HL-60/S4 (cell line): ENCODE results near the gene SLC26A2.
"Not testable (repeated sequence)": the region's sequence is repeated elsewhere in the genome, so short reads cannot be mapped to it uniquely, and the experiment has no call there.

Source experiments
- in situ Hi-C: fragments of 300-500 bp; cut with MboI; formaldehyde crosslinking; loops from 2 replicates; pipeline ENCODE4 v1.14.3; 2022; ENCODE audit warnings: low sequenced_read_pairs

The SLC26A2 gene

DNA sequence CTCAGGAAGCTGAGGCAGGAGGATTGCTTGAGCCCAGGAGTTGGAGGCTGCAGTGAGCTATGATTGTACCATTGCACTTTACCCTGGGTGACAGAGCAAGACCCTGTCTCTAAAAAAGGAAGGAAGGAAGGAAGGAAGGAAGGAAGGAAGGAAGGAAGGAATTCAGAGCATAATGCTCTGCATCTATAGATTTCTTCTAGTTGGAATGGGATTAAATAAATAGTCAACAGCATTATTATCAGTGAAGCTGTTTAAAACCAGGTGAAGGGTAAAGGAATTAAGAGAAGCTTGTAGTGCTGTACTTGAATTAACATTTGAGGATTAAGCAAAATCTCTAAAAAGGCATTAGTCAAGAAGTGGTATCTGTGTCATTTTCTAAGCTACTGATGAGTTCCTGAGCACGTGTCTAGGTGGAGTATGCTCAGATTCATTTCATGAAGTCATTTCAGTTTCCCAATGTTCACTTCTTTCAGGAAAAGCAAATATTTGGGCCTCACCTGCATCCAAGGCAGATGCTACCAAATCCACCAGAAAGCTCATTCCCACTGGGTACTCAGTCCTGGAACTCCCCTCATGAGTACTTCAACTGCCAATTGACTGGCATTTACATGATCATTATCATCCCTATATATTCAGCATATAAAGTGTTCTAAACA is 24.4 kb upstream of the SLC26A2 start:
- in situ Hi-C loops, result no loop called here

DNA sequence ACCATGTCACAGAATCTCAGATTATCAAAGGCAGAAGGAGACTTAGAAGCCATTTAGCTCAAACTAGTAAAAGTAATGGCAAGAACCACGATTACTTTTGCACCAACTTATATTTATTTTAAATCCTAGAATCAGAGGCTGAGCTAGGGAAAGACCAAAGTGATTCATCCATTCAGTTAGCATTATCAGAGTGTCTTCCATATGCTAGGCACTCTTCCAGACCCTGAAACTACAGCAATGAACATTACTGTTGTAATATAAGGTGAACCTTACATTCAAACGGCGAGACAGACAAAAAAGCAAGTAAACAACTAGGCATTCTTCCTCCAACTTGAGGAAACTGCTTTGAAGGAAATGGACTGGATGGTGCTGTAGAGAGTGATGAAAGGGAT is 23.9 kb upstream of the SLC26A2 start:
- in situ Hi-C loops, result no loop called here

DNA sequence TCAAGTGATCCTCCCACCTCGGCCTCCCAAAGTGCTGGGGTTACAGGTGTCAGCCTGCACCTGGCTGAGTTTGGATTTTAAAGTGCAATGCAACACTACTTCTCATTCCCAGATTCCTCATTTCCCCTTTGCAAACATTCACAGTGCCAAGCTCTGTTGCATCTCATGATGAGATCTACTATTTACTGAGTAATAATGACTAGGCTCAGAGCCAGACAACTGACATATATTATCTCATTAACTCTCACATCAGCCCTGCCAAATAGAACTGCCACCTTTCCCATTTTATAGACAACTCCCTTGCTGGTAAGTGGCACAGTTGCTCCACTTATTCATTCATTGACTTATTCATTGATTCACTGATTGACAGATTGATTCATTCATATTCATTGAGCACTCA is 22.9 kb upstream of the SLC26A2 start:
- in situ Hi-C loops, result no loop called here

DNA sequence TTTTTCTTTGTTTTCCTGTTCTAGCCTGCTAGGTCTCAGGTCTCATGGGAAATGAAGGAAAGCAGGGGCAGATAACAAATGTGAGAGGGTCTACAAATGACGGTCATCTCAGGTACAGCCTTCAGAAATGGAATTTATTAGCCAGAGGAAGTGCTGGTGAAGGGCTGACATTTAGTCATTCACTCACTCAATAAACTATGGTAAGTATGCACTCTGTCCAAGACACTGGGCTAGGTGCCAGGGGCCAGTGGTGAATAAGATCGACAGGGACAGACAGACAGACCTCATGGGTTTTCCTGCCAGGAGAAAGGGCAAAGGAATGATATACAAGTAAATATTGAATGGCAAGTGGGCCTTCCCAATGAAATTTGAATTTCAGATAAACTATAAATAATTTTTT is 22.3 kb upstream of the SLC26A2 start:
- in situ Hi-C loops, result no loop called here

DNA sequence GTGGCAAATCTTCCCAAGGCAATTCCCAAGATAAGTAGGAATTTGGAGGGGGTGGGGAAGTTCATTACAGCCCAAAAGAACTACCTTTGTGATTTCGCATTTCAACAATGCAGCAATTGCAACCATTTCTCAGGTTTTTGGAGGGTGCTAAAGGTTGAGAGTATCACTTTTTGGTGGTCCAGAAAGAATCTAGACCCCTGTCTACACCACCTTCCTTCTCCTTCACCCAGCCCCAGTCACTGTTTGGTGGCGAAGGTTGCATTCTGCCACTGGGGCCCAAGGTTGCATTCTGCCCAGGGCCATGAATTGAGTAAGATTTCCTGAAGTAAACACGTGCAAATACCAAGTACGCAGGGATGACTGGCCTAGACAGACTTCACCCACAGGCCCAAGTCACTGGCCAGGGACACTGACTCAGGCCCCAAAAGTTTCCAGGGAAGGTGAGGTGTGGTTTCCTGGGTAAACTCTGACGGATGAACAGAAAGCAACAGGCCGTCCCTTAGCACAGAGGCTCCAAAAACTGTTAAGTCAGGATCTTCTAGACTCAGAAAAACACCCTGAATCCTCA is 21.7 kb upstream of the SLC26A2 start:
- in situ Hi-C loops, result no loop called here

DNA sequence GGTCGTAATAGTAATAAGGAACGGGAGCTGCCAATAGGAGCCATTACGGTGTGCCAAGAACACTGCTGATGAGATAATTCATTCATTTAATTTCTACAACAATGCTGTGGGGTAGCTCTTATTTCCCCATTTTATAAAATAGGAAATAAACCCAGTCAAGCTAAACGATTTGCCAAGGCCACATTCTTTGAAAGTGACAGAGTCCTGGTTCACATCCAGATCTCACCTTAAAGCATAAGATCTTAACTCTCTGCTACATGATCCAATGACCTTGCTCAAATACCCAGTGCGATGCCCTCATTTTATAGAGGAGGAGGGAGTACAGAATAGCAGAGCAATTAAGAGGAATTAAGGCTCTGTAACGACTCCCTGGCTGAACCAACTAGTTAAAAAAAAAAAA is 21.0 kb upstream of the SLC26A2 start:
- in situ Hi-C loops, result no loop called here

DNA sequence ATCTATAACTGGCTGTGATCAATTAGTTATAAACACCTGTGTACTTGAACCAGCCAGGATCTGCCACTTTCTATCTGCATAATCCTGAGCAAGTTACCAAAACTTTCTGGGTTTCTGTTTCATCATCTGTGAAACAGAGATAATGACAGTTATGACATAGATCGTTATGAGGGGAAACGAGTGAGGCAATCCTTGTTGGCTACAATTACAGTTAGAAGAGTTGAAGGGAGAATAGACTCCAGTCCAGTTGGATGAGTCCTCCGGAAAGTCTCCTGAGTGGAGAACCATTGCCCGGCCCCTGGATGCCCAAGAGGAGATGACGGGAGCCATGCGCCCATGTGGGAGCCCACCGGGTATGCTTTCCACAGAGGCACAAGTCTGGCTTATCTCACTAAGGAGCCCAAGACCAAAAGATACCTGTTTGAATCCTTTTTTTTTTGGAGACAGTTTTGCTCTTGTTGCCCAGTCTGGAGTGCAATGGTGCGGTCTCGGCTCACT is 20.4 kb upstream of the SLC26A2 start:
- in situ Hi-C loops, result no loop called here

DNA sequence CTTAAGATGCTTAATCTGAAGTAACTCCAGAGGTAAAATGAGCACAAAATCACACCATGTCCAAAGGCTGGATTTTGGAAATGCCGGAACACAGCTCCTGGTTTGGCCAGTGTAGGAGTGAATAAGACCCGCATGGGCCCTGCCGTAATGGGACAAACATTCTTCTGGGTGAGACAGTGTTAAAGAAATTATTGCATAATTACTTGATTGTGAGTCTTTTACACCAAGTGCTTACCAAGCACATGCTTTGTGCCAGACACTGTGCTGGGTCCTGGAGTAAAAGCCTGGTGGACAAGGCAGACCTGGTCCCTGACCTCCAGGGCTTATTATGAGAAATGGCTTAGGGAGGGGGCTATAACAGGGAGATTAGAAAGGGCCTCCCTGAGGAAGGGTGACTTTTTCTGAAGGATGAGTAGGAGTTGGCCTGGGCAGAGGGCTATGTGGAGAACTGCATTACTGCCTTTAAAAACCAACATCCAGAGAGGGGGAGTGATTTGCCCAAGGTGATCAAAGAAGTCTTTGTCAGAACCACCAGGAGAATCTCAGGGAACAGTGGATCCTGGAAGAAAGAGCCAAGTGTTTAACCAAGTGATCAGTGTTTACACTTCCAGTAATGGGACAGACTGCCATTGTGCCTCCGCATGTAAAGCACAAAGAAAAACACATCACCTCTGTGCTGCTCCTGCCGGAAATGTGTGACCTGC is 19.5 kb upstream of the SLC26A2 start:
- in situ Hi-C loops, result no loop called here

DNA sequence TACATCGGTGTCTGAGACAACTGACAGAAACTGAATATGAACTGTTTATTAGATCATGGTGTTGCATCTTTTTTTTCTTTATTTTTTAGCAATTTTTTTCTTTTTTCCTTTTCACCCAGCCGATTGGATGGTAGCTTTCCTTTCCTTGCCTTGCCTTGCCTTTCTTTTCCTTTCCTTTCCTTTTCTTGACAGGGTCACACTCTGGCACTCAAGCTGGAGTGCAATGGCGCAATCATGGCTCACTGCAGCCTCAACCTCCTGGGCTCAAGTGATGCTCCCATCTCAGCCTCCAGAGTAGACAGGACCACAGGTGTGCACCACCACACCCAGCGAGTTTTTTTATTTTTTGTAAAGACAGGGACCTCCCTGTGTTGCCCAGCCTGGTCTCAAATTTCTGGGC is 18.8 kb upstream of the SLC26A2 start:
- in situ Hi-C loops, result no loop called here

DNA sequence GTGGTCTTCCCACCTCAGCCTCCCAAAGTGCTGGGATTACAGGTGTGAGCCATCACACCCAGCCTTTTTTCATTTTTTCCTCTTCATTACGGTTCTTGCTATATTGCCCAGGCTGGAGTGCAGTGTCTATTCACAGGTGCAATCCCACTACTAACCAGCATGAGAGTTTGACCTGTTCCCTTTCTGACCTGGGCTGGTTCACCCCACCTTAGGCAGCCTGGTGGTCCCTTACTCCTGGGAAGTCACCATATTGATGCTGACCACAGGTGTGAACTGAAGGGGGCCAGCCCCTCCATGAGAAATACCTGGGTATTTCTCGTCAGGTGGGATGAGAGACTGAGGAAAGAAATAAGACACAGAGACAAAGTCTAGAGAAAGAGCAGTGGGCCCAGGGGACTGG is 18.4 kb upstream of the SLC26A2 start:
- in situ Hi-C loops, result no loop called here

DNA sequence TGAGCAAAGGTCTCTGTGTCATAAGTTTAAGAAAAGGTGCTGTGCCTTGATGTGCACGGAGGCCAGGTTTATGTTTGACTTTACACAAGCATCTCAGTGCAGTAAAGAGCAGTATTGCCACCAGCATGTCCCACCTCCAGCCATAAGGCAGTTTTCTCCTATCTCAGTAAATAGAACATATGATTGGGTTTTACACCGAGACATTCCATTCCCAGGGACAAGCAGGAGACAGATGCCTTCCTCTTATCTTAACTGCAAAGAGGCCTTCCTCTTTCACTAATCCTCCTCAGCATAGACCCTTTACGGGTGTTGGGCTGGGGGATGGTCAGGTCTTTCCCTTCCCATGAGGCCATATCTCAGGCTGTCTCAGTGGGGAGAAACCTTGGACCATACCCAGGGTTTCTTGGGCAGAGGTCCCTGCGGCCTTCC is 17.8 kb upstream of the SLC26A2 start:
- in situ Hi-C loops, result not testable (repeated sequence)

DNA sequence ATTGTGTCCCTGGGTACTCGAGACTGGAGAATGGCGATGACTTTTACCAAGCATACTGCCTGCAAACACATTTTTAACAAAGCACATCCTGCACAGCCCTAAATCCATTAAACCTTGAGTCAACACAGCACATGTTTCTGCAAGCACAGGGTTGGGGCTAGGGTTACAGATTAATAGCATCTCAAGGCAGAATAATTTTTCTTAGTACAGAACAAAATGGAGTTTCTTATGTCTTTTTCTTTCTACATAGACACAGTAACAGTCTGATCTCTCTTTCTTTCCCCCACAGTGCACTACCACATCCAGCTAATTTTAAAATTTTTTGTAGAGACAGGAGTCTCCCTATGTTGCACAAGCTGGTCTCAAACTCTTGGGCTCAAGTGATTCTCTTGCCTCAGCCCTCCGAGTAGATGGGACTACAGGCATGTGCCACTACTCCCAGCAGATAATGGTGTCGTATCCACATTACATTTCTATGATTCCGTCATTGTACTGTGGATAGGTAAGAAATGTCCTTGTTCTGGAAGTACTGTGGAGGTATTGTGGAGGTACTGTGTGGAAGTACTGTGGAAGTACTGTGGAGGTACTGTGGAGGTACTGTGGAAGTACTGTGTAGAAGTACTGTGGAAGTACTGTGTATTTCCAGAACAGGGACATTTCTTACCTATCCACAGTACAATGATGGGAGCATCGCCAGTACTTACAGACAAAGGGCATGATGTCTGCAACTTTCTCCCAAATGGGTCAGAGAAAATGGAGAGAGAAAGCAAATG is 17.2 kb upstream of the SLC26A2 start:
- in situ Hi-C loops, result not testable (repeated sequence)

DNA sequence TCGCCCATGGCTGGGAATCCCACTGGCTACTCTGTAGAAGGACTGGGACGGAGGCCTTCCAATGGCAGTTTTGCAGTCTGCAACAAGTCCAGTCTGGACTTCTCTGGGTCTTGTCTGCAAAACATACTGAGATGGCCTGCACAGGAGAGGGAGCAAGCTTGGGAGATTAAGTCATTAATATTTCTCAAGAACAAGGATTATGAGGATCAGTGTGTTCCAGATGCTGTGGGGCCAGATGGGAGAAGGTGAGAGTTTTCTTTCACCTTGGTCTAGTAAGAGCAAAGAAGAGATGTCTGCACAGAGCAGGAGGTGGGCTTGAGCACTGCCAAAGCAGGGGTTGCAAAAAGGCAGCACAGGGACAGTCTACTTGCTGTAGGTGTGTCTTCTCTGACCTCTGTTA is 15.9 kb upstream of the SLC26A2 start, which contains the start of gene PDE6A:
Gene PDE6A, minus strand, starts transcription at position 128 of the 400 bp plus-strand sequence. Its CDS starts 120 bp downstream, at position 8.
- in situ Hi-C loops, result no loop called here

DNA sequence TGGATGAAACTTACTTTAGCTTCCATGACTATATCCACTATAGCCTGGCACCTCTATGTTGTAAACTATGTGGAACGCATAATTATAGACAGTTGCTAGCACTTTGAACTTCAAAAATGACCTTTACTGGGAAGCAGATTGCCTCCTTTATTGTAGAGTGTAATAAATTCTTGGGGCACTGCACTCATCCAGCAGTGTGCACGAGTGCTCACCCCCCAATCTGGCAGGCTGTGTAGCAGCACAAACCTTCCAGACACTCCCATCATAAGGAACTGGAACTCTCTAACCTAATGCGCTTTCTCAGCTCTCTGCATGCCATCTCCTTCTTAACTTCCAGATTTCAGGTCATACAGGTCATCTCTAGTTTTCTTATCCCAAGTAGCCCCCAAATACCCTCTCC is 14.4 kb upstream of the SLC26A2 start:
- in situ Hi-C loops, result no loop called here

DNA sequence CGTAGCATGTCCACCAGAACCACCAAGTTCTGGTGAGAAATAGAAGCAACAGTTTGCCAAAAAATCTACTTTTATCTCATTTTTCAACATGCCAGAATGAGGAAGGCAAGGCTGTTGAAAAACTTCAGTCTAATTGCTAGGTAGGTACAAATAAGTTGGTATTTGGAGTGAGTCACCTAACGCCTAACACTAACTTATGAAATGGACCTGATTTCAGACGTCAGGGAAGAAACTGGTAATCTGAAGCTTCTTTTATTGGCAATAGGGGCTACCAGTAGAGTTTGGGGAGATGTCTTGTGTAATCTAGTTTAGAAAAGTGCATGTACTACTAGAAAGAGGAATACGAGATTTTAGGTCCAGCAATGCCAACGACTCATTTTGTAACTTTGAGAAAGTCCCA is 11.6 kb upstream of the SLC26A2 start:
- in situ Hi-C loops, result no loop called here

DNA sequence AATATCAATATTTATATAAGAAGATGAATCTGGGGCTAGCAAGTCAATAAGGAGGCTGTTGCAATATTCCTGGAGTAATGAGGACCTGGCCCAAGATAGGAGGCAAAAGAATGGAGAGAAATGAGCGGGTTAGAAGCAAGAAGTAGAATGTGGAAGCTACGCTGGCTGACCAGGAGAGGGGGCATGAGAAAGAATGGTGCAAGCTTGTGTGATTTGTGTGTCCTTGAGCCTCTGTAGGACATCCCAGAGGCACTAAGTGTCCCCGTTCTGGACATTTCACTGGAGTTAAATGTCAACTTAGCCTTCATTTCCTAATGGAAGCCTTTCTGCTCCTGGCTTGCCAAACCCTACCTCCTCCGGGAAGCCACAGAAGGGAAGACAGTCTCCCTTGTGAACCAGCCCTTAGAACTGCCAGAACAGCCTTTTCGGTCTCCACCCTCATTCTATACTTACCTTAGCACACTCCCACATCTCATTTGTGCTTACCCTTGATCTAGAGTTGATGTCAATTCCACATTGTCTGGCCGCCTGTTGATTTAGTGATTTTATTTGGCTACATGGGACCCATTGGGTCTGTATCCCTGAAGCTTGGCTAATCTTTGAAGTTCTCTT is 9.3 kb upstream of the SLC26A2 start:
- in situ Hi-C loops, result no loop called here

DNA sequence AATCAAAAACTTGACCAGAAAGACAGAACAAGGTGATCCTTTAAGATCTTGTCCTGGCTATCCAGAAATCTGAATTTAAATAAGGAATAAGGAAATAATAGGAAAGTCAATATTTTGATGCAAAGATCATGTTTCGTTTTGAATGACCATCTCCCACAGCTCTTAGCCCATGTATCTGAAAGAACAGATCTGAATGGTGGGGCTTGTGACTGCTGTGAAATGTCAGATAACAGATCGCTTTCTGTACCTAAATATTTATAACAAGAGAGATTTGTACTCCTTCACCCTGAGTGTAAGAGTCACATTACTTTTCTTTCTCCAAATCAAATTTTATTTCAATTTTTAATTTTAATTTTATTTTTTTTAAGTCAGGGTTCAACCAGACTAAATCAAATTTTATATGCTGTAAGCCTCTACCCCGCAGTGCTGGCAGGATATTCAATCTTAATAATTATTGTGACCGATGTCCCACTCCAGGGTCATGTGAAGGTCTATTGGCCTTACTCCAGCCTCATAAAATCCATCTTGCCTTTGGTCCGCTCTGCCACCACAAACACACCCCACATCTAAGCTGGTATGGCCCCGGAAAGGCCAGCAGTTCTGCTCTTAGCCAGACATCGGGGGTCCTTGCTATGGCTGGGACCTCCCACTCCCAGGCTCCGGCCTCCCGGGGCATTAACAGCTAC is 7.0 kb upstream of the SLC26A2 start:
- in situ Hi-C loops, result no loop called here

DNA sequence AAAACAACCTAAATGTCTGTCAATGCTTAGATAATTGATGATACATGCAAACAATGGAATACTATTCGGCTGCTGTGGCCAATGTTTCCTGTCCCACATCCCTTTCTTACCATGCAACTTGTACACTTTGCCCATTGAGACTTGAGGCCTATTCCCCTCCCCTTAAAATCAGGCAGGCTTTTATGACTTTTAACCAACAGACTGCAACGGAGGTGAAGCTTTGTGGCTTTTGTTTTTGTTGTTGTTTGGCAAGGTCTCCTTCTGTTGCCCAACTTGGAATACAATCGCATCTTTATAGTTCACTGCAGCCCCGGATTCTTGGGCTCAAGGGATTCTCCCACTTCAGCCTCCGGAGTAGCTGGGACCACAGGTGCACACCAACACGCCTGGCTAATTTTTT is 5.8 kb upstream of the SLC26A2 start:
- in situ Hi-C loops, result no loop called here

DNA sequence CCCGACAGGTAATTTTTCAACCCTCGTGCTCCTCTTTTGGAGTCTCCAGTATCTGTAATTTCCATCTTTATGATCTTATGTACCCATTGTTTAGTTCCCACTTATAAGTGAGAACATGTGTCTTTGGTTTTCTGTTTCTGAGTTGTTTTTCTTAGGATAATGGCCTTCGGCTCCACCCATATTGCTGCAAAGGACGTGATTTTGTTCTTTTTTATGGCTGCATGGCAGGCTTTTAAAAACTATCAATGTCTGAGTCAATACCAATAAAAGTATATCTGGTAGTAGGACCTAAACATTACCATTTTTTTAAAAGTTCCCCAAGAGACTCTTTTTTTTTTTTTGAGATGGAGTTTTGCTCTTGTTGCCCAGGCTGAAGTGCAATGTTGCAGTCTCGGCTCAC is 3.9 kb upstream of the SLC26A2 start:
- in situ Hi-C loops, result no loop called here

DNA sequence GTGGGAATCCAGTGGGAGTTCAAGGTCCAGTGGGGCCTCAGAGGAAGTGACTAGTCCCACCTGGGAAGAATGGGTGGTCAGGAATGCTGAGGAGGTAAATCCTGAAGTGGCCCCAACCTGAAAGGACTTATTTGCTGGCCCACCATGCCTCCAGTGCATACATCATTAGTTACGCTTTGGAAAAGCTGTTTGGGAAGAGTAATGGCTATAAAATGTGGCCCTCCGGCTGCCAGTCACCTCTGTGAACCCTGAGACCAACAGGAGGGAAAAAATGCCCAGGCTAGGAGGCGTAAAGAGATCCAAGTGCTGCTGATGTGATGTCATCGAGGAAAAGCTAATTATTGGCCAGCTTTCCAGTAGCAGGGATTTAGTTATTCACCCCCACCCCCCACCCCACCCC is 2.7 kb upstream of the SLC26A2 start:
- in situ Hi-C loops, result no loop called here
